Sigmoid colon (tissue), 4 donors: ENCODE results near the gene APBB2.

Experiments used
- CTCF ChIP-seq, 4 experiments: fragments of 450-650 bp in 3 of 4; fragments of 200-600 bp in 1 of 4; IDR thresholded peaks; one replicate each; pipeline ENCODE4 v1.5.1; 2016 to 2019; ENCODE audit warnings: antibody characterized with exemption in 4 of 4, mild to moderate bottlenecking in 3 of 4, moderate library complexity in 2 of 4
- EP300 ChIP-seq, 4 donors: sonication (generic); formaldehyde crosslinking; IDR thresholded peaks; one replicate each; pipeline ENCODE4 v1.6.1; 2017; ENCODE audit warnings: antibody characterized with exemption in 4 of 4
- POLR2A ChIP-seq, 2 donors: fragments of 450-650 bp; IDR thresholded peaks; one replicate each; pipeline ENCODE4 v1.6.1; 2016; ENCODE audit warnings: antibody characterized with exemption in 2 of 2, mild to moderate bottlenecking in 2 of 2, moderate library complexity in 2 of 2

GRCh38 chr4:41150401-41150800 is 63.9 kb downstream of the APBB2 start:
- TF ChIP-seq CTCF (IDR thresholded peaks at IDR 0.05): no peak
- TF ChIP-seq POLR2A (IDR thresholded peaks at IDR 0.05): no peak
- no peak for TF ChIP-seq EP300 (IDR thresholded peaks at IDR 0.05)
